Measurements from ENCODE around the gene SCMH1. TPM values are rescaled to one million over a fixed set of nuclear protein-coding genes. Genes with fewer than 3 reads are reported as not detected.

Gene SCMH1
- total and polyA plus RNA-seq, 4 donors, result 6.6 to 12.8 (median 10.5) TPM

GRCh38 chr1:41245659-41246058 lies 3.6 kb upstream of the SCMH1 start:
- Histone ChIP-seq H3K4me1 (ENCODE audit: control insufficient read depth in 4 of 4, insufficient read depth in 4 of 4, low read length in 3 of 4) (peaks cover 0 to 11% (median 6%) of the 10 kb centered on the region in 4 donors), H3K27me3 (ENCODE audit: control insufficient read depth in 4 of 4, insufficient read depth in 4 of 4, low read length in 3 of 4) (no peaks in the 10 kb centered on the region), H3K36me3 (ENCODE audit: control insufficient read depth in 4 of 4, insufficient read depth in 3 of 4, low read depth in 1 of 4, low read length in 3 of 4) (no peaks in the 10 kb centered on the region), H3K9me3 (ENCODE audit: control insufficient read depth in 4 of 4, low read length in 3 of 4) (no peaks in the 10 kb centered on the region), H3K9ac (ENCODE audit: low read depth in 1 of 2, low read length in 2 of 2) (no peak overlapping the region), H3K27ac (ENCODE audit: low read depth in 1 of 2, low read length in 2 of 2) (no peak overlapping the region), H3K4me3 (ENCODE audit: low read depth in 1 of 3, low read length in 3 of 3) (no peak overlapping the region)
- no peak for DNase-seq (ENCODE audit: low spot score)
- WGBS, result 81% methylated on average over 2 of the region's 2 CpGs
- TF ChIP-seq REST (IDR thresholded peaks at IDR 0.05) (no peak), MAX (IDR thresholded peaks at IDR 0.05) (no peak), FOXA1 (IDR thresholded peaks at IDR 0.05) (no peak), RAD21 (IDR thresholded peaks at IDR 0.05) (no peak), GABPA (IDR thresholded peaks at IDR 0.05 in 1 of 2, conservative IDR thresholded peaks at IDR 0.05 in 1 of 2) (no peak), EGR1 (IDR thresholded peaks at IDR 0.05; ENCODE audit: low read depth in 2 of 2) (no peak), JUND (IDR thresholded peaks at IDR 0.05) (no peak), YY1 (IDR thresholded peaks at IDR 0.05) (no peak), ATF3 (IDR thresholded peaks at IDR 0.05) (no peak), NR2F2 (IDR thresholded peaks at IDR 0.05) (no peak), HNF4G (IDR thresholded peaks at IDR 0.05) (no peak), SP1 (IDR thresholded peaks at IDR 0.05) (no peak), ZBTB33 (IDR thresholded peaks at IDR 0.05) (no peak), RXRA (IDR thresholded peaks at IDR 0.05) (no peak), CTCF (IDR thresholded peaks at IDR 0.05; ENCODE audit: low read depth, low read length, missing input control) (no peak)

- TF ChIP-seq JUND (IDR thresholded peaks at IDR 0.05) (no peak), ZBTB33 (IDR thresholded peaks at IDR 0.05) (no peak), TAF1 (conservative IDR thresholded peaks at IDR 0.05) (no peak), FOXA1 (IDR thresholded peaks at IDR 0.05) (no peak), SP1 (IDR thresholded peaks at IDR 0.05) (no peak), RAD21 (IDR thresholded peaks at IDR 0.05) (no peak), FOXA2 (IDR thresholded peaks at IDR 0.05) (no peak), EGR1 (IDR thresholded peaks at IDR 0.05; ENCODE audit: low read depth in 2 of 2) (no peak), RXRA (IDR thresholded peaks at IDR 0.05) (no peak), MAX (IDR thresholded peaks at IDR 0.05) (no peak), HNF4A (conservative IDR thresholded peaks at IDR 0.05) (no peak), CTCF (IDR thresholded peaks at IDR 0.05; ENCODE audit: low read depth, low read length, missing input control) (no peak), GABPA (IDR thresholded peaks at IDR 0.05 in 1 of 2, conservative IDR thresholded peaks at IDR 0.05 in 1 of 2) (no peak), NR2F2 (IDR thresholded peaks at IDR 0.05) (no peak)
- Histone ChIP-seq H3K9ac (ENCODE audit: low read depth in 1 of 2, low read length in 2 of 2) (no peak overlapping the region), H3K4me1 (ENCODE audit: control insufficient read depth in 4 of 4, insufficient read depth in 4 of 4, low read length in 3 of 4) (peaks cover 3 to 27% (median 14%) of the 10 kb centered on the region in 4 donors), H3K27ac (ENCODE audit: low read depth in 1 of 2, low read length in 2 of 2) (no peak overlapping the region), H3K9me3 (ENCODE audit: control insufficient read depth in 4 of 4, low read length in 3 of 4) (no peaks in the 10 kb centered on the region), H3K4me3 (ENCODE audit: low read depth in 1 of 3, low read length in 3 of 3) (no peak overlapping the region), H3K27me3 (ENCODE audit: control insufficient read depth in 4 of 4, insufficient read depth in 4 of 4, low read length in 3 of 4) (no peaks in the 10 kb centered on the region), H3K36me3 (ENCODE audit: control insufficient read depth in 4 of 4, insufficient read depth in 3 of 4, low read depth in 1 of 4, low read length in 3 of 4) (no peaks in the 10 kb centered on the region)
- DNase-seq (ENCODE audit: low spot score), result no peak
- 92% methylated on average over 3 of the region's 3 CpGs for WGBS
Observed at GRCh38 chr1:41243079-41243385, 926 bp upstream of the SCMH1 start.
